HG03558 (cell line): Measurements from ENCODE around the gene ERMP1.
A peak's percentile ranks its signal among the peaks of the same experiment; 100 is the strongest.
"Not testable (repeated sequence)": the region's sequence is repeated elsewhere in the genome, so short reads cannot be mapped to it uniquely, and the experiment has no call there.

Experiments
- ATAC-seq: cut with Tn5 transposase; IDR thresholded peaks from one replicate; pipeline ENCODE4 v1.9.1; 2021; ENCODE audit warnings: moderate number of reproducible peaks; ENCODE audit not compliant: unreplicated experiment; ENCODE audit errors: extremely low read depth

The ERMP1 gene, protein sequence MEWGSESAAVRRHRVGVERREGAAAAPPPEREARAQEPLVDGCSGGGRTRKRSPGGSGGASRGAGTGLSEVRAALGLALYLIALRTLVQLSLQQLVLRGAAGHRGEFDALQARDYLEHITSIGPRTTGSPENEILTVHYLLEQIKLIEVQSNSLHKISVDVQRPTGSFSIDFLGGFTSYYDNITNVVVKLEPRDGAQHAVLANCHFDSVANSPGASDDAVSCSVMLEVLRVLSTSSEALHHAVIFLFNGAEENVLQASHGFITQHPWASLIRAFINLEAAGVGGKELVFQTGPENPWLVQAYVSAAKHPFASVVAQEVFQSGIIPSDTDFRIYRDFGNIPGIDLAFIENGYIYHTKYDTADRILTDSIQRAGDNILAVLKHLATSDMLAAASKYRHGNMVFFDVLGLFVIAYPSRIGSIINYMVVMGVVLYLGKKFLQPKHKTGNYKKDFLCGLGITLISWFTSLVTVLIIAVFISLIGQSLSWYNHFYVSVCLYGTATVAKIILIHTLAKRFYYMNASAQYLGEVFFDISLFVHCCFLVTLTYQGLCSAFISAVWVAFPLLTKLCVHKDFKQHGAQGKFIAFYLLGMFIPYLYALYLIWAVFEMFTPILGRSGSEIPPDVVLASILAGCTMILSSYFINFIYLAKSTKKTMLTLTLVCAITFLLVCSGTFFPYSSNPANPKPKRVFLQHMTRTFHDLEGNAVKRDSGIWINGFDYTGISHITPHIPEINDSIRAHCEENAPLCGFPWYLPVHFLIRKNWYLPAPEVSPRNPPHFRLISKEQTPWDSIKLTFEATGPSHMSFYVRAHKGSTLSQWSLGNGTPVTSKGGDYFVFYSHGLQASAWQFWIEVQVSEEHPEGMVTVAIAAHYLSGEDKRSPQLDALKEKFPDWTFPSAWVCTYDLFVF

DNA sequence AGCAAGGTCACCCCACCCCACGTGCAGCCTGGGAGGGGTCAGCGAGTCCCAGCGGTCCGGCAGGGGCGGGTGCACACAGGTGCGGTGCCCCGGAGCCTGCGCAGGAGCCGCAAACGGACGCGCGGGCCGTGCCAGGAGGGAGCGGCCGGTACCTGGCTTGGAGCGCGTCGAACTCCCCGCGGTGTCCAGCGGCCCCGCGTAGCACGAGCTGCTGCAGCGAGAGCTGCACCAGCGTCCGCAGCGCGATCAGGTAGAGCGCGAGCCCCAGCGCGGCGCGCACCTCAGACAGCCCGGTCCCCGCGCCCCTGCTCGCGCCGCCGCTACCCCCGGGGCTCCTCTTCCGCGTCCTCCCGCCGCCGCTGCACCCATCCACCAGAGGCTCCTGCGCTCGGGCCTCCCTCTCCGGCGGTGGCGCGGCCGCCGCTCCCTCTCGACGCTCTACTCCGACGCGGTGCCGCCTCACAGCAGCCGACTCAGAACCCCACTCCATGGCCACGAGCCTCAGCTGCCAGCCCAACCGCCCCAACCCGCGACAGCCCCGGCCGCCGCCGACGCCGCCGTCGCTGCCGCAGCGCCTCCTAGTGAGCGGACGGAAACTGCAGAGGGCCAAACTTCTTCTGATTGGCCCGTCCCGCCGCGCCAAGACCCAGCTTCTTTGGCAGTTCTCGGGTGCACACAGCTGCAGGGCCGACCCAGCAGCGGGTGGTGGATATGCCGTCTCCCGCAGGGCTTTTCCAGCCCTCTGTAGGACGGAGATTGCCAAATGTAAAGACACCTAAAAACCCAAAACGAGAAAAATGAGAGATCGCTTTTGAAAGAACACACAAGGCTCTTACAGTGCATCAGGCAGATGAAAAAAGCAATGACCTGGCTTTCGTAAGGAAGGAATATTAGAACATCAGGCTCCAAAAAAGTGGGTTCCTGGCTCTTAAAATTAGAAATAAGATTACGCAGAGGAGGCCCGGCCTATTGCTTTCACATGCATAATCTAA, at the start of gene ERMP1:
Gene ERMP1 (minus strand): TSS at position 580 of the 992 bp plus-strand sequence. CDS start 90 bp downstream, at position 490.
- ATAC-seq, result peak; percentile 54

DNA sequence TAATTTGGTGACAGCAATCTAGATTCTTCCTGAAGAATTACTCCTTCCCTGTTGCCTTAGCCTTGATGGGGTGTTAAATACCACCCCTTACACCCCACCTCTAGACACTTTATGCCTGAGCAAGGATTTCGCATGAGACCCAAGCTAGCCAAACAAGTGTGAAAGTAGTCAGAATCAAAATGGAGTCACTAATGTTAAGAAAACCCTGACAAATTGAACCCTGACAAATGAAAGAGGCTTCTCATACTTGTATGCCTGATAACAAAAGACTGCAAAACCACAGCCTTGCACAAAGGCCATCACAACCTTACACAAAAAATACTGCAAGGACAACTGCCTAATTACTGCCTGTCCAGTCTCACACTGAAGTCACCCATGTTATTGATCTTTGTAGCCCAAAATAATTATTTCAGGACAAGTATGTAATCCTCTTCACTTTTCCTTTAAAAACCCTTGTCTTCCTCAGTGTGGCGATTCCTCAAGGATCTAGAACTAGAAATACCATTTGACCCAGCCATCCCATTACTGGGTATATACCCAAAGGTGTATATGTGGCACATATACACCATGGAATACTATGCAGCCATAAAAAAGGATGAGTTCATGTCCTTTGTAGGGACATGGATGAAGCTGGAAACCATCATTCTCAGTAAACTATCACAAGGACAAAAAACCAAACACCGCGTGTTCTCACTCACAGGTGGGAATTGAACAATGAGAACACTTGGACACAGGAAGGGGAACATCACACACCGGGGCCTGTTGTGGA, 49.5 kb upstream of the ERMP1 start:
- ATAC-seq, result not testable (repeated sequence)

DNA sequence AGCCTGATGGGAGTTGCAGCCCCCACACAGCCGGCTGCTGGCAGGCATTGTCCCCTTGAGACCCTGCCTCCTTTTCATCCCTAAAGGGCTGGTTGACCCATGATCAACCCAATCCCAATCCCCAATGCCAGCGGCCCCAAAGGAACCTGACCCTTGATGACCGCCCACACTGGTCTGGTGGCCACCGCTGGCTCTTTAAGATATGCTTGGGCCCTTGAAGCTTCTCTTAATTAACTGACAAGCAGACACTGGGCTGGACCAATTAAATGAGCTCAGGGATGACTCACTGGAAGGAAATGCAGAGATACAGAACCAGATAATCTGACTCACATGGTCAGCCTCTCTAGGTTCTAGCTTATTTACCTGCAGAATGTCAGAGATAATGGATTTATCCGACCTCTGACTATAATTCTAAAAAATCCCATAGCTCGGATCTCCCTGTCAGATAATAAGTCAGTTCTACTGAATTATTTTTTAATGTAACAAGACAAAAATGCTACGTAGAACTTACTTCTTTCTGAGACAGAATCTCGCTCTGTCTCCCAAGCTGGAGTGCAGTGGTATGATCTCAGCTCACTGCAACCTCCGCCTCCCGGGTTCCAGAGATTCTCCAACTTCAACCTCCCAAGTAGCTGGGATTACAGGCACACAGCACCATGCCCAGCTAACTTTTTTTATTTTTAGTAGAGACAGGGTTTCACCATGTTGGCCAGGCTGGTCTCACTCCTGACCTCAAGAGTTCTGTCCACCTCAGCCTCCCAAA, 46.7 kb upstream of the ERMP1 start:
- no peak for ATAC-seq

DNA sequence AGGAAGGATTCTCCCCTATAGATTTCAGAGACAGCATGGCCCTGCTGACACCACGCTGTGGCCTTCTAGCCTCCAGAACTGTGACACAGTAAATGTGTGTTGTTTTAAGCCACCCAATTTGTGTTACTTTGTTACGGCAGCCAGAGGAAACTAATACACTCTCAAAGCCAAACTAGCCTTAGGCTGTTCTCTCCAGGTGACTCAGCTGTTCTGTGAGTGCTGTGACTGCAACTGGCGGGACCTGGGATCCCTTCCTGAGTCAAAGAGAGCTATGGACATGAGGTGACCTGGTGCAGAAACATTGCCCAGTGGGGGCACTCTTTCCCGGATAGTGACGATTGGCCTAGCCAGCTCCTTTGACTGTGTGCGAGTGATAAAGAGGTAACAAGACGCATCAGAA, 43.8 kb upstream of the ERMP1 start:
- no peak for ATAC-seq

DNA sequence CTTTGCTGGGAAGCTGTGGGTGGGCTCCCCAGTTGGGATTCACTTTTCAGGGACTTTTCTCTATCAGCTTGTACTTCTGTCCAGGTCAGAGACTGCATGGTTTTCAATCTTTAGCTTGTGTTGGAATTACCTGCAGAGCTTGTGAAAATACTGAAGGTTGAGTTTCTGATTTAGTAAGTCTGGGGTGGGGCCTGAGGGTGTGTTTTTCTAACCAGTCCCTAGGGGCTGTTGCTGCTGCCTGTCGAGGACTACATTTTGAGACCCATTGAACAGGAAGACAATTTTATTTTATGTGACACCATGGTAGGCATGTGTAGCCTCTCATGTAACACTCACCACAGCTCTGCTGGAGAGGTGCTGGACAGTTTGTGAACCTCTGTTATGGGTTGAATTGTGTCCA, 43.1 kb upstream of the ERMP1 start:
- no peak for ATAC-seq

DNA sequence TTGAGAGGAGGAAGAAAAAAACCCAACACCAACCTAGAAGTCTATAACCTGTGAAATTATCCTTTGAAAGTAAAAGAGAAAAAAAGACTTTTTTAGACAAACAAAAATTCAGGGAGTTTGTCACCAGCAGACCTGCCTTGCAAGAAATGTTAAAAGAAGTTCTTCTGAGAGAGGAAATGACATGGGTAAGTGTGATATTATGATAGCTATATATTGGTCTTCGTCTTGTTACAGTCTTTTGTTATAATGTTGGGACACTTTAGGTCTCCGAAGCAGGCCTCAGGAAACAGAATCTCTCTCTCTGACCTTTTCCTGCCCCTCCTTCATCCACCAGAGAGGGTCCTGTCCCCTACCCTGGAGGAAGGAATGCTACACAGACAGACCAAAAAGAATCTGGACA, 41.1 kb upstream of the ERMP1 start:
- no peak for ATAC-seq

DNA sequence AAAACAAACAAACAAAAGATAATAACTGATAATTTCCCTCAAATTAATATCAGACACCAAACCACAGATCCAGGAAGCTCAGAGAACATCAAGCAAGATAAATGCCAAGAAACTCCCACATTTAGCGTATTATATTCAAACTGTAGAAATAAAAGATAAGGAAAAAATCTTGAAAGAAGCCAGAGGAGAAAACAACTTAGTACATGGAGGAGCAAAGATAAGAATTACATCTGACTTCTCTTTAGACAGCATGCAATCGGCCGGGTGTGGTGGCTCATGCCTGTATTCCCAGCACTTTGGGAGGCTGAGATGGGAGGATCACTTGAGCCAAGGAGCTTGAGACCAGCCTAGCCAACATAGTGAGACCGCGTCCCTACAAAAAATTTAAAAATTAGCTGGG, 40.5 kb upstream of the ERMP1 start:
- no peak for ATAC-seq

DNA sequence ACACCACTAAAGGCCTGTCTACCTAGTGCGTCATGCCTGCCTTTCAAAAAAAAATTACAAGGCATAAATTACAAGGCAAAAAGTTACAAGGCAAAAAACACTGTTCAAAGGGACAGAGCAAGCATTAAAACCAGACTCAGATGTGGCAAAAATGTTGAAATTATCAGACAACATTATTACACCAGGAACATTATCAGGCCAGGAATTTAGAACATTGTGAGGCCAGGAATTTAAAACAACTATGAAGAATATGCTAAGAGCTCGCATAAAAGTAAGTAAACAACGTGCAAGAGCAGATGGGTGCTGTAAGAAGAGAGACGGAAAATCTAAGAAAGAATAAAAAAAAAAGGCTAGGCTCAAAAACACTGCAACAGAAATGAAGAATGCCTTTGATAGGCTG, 39.6 kb upstream of the ERMP1 start:
- ATAC-seq, result no peak

DNA sequence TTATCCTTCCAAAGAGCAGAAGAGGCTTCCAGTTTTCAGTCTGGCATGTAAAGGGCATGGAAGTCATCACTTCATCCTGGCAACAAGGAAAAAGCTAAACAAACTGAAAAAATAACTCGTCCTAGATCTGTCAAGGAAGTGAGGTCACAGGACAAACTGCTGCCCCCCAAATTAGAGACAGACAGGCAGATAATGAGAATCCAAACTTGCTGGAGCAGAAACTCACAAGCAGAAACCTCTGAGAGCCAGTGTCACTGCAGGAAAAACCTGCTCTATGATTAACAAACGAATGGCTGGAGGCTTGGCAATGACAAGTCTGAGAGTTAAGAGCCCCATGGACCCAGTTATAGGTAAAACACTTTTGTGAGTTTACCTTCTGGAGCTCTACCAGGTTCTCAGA, 38.9 kb upstream of the ERMP1 start:
- ATAC-seq, result no peak

DNA sequence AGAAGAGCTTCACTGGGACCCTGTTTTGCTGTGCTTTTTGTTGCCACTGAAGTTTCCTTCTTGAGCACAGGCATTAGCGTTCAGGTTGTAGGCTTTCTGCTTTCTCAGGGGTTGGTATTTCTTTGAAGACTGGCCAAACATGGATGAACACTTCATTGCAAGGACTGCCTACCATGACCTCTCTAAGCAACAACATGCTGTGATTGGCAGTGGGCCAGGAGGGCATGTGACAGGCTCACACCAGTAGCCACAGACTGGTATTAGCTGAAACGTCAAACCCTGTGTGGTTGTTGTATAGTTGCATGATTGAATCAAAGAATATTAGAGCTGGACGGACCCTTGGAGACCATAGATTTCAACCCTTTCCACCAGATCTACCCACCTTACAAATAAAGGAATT, 37.8 kb upstream of the ERMP1 start:
- no peak for ATAC-seq

DNA sequence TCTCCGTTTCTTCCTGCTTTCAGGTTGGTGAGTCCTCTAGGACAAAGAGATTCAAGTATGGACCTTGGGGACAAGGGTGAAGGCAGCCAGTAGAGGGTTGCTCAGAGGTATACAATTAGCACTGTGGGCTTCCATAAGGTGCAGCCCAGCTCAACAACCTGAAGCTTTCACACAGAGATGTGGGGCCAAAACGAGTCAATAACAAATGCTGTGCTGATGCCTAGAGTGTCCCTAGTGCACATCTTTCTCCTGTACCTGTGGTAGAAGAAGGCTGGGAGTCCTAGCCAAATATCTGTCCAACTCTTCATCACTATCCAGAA, 37.1 kb upstream of the ERMP1 start:
- no peak for ATAC-seq

DNA sequence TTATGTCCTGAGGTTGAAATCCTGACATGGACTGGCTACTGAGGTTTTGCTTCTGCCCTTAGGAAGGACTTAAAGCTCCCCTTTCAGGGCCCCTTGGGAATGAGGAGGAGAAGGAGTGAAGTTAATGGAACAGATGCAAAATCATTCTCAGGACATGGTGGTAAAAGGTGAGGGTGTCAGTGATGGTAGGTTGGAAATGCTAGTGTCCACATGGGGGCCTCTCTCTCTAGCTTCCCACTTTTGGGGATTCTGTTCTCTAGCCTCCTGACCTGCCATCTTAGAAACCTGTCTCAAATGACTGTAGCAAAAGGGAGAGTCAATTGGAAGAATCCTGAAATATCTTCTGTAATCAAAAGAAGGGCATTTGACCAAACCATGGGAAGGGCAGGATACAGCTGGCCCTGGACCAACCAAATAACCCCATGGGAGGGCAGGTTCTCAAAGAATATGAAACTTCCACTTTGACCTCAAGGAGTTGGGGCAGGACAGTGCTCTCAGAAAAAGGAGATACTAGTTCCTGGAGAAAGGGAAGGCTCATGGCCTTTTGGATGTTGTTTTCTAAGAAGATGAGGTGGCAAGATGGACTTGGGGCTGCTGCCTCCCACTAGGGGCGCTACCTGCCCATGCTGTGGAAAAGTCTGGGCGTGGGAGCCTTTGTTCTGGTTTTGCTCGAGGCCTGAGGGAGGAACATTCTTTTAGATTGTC, 36.5 kb upstream of the ERMP1 start:
- ATAC-seq, result no peak

DNA sequence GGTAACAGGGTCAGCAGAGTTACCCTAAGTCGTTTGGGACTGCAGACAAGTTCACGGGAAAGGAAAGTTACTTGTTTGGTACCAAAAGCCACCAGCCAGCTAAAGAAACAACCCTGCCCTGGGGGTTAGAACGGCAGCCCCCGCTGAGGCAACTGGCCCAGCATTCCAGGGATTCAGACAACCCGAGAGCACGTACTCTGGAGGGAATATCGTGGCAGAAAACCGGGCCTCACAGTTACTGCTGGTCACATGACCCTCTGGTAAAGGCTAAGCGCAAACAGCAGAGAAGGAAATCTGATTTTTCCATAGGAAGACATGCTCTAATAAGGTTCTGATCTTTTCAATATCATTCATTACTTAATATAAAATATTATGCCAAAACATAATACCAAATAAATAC, 35.3 kb upstream of the ERMP1 start:
- ATAC-seq, result no peak

DNA sequence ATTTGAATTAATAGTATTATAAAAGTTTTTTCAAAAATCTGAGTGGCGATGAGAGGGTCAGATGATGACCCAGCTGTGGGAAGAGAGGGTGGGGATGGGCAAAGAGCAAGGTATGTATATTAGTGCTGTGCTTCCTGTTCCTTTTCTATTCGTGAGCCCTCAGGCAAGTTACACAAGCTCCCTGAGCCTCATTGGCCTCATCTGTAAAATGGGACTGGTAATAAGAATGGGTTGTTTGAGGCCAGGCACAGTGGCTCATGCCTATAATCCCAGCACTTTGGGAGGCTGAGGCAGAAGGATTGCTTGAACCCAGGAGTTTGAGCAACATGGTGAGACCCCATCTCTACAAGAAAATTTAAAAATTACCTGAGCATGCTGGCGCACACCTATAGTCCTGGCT, 33.8 kb upstream of the ERMP1 start:
- ATAC-seq, result no peak

DNA sequence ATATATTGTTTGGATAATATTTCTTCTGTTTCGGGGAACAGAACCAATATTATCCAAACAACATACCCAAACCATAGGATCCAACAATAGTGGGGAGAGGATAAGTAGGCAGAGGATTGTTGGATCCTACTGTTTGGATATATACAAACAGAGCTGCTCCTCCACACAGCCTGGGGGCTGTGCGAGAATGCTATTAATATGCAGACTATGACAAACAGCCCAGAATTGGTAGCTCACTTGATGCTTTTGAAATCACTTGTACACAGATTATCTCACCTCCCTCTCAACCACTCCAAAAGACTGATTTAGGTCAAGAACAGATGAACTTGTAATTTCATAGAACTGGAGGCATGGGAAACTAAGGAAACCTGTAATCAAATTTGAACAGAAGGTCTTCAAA, 33.4 kb upstream of the ERMP1 start:
- ATAC-seq, result no peak

DNA sequence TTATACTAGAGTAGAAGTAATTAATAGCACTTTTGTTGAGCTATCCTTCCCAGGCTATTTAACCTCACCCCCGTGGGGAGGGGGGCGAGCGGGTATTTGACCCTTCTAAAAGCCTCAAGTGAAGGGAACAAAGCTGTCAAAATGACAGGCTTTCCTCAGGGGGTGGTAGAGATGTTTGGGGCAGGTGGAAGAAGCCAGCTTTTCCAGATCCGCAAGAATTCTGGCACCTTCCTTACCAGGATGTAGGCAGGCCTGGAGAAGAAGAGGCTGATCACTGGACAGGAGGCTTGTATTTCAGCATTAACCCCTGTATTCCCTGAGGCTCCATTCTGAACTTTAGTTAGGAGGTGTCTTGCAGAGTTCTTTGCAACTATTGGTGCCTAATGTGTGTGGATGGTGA, 31.5 kb upstream of the ERMP1 start:
- ATAC-seq, result no peak

DNA sequence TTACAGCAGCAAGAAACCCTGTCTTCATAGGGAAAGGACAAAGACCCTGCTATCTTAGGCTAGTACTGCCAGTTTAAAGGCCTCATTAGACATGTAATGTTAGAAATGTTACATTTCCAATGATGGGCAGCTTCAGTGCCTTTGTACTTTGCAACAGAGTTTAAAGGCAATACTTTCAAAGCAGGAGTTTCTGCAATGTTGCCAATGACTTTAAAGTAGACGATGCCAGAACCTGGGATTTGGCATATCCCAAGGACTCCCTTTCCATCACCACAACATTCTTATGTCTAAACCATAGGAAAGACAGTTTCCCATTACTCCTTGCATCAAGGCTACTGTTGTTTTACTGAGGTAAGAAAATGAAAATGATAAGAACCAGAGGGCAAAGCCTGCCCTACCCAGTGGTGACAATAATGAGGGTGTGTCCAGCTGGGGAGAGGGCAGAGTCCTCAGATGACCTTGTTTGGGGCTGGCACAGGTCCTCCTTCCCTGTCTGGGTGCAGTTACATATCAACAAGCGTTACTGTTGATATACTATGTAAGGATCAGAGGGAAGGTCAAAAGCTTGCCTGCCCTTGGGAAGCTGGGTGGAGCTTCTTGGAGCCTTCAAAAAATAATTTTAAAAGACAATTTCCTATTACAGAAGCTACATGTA, 30.3 kb upstream of the ERMP1 start:
- ATAC-seq, result no peak

DNA sequence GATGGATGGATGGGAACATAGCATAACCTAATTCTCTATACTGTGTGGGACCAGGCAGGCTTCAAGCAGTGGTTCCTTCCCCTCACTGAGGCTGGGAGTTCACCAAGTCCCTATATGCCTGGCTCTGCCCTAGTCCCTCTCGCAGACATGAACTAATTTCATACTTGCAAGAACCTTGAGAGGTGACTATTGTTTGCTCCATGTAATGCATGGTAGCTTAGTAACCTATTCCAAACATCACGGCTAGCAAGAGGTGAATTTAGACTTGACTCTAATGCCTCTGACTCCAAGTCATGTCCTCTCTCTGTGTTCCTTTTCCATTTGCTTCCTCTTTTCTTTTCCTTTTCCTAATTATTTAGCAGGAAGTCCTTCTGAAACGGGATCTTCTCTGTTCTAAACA, 25.9 kb upstream of the ERMP1 start:
- no peak for ATAC-seq
